CD4-positive, alpha-beta T cell treated with Interleukin-4 for 1 hour (primary cell): ENCODE results near the gene ELFN1.
A peak's percentile ranks its signal among the peaks of the same experiment; 100 is the strongest.

Source experiments
- DNase-seq, 2 donors: peaks; one replicate each; pipeline ENCODE4 v3.0.0-alpha.2; 2020 to 2022

ELFN1 gene

GRCh38 chr7:1696671-1697498 lies 26.8 kb downstream of the ELFN1 start:
- DNase-seq: no peak

DNA sequence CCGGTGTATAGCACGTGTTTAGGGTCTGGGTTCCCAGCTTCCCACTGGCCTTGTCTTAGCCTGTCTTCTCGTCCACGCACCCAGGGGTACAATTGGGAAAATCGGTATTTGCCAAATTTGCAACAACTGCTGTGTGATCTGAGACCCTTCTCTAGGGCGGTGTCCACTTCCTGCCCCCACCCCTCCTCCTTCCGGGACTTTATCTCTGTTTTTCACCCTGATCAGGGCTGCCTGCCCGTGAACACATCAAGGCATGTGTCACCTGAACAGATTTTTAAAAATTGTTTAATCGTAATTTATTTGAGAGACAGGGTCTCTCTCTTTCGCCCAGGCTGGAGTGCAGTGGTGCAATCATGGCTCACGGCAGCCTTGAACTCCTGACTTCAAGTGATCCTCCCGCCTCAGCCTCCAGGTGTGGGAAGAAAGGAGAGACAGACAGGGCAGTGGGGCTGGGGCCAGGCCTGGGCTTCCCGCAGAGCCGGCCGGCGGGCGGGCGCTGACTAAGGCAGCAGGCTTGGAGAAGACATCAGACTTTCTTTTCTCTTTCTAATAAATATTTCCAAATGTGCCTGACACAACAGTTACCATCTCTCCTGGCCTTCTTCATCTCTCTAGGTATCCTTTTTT lies 27.5 kb downstream of the ELFN1 start:
- DNase-seq: no peak

GRCh38 chr7:1698201-1698600 lies 28.1 kb downstream of the ELFN1 start:
- DNase-seq: no peak

GRCh38 chr7:1698951-1699350 lies 28.9 kb downstream of the ELFN1 start:
- DNase-seq: no peak

DNA sequence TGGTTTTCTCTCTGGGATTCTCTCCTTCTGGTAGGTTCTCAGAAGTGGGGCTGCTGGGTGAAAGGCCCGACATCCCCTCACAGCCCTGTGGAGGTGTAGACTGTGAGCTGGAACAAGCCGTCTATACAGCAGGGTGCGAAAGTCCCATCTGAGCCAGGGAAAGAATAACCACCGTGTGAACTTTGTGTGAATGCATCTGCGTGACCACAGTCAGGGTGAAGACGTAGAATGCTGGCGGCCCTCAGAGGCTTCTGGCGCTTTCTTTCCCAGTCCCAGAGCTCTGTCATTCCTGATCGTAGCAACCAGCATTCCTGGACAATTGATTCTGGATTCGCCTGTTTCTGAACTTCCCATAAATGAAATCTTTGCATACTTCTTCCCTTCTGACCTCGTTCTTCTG lies 30.0 kb downstream of the ELFN1 start:
- no peak for DNase-seq

GRCh38 chr7:1700536-1701333 lies 30.7 kb downstream of the ELFN1 start:
- no peak for DNase-seq

DNA sequence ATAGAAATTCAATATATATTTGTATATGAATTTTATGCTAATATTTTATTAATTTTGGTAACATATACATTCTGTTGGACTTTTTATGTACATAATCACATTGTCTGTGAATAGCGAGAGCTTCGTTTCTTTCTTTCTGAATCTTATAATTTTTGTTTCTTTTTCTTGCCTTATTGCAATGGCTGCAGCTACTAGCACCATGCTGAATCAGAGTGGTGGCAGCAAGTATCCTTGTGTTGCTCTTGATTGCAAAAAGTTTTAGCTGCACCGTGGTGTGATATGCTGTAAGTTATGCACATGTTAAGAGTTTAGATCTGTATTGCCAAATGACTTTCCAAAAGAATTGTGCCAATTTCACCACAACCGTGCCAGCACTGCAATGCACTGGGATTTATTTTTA lies 32.6 kb downstream of the ELFN1 start:
- DNase-seq: no peak

DNA sequence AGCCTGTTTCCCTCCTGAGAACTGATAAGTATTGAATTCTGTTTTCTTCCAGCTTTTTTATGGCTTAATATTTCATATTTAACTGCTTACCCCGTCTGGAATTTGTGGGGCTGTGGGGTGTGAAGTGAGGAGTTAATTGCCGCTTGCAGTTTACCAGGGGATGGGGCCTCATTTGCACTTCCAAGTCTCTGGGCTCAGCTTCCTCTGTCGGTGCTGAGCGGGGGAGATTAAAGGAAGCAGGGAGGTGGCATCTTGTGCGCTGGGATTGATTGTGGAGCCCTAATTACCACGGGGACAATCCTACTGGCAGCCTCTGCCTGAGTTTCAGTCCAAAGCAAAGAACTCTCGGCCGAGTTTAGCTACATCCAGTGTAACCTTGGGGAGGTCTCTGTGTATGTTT lies 33.4 kb downstream of the ELFN1 start:
- no peak for DNase-seq

DNA sequence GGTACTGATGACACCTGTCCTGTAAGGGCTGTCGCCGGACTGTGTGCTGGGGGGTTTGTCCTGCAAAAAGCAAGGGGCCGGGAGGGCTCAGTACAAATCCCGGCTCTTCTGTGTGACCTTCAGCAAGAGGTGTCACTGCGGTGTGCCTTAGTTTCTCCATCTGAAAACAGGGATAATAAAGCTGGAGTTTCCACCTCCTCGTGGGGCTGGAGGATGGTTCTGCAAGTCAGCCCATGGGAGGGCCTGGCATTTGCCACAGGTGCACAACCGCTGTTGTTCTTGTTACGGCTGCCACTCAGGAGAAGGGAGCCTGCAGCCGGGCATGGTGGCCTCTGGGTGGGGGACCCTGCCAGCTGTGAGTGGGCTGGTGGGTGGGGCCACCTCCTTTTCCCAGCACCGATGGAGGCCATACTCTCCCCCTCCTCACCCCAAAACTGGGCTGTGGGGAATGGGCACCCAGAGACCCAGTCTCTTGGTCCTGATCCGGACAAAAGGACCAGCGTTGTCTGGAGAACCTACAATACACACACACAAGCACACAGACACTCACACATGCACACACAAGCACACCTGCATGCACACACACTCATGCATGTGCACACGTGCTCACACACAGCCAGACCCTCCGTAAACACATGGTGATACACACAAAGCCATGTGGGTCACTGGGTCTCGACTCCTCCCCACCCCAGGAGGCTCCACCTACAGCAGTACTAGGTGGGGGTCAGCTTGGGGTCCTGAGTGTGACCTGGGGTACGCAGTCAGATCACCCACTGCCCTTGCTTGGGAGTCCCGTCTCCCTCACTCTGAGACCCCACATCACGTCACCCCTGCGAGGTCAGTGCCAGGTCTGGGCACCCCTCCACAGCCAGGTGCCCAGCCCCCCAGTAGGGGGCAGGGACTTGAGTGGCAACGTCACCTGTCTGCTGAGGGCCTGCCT lies 34.1 kb downstream of the ELFN1 start:
- DNase-seq: no peak

- no peak for DNase-seq
Measured at GRCh38 chr7:1704811-1705738, 35.0 kb downstream of the ELFN1 start.

- no peak for DNase-seq
Measured at GRCh38 chr7:1705856-1706255, 35.8 kb downstream of the ELFN1 start.

DNA sequence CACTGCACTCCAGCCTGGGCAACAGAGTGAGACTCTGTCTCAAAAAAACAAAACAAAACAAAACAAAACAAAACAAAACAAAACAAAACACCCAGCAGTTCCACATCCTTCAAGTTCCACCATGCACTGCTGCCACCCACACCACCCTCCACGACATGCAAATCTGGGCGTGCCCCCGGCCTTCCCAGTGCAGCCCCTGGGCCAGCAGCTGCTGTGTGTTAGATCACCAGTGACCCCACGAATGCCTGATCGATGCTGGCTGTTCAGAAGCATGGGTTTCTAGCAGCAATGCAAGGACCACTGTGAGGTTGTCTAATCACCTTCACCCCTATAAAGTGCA lies 36.3 kb downstream of the ELFN1 start:
- DNase-seq: no peak

GRCh38 chr7:1706721-1707613 lies 36.9 kb downstream of the ELFN1 start:
- no peak for DNase-seq

DNA sequence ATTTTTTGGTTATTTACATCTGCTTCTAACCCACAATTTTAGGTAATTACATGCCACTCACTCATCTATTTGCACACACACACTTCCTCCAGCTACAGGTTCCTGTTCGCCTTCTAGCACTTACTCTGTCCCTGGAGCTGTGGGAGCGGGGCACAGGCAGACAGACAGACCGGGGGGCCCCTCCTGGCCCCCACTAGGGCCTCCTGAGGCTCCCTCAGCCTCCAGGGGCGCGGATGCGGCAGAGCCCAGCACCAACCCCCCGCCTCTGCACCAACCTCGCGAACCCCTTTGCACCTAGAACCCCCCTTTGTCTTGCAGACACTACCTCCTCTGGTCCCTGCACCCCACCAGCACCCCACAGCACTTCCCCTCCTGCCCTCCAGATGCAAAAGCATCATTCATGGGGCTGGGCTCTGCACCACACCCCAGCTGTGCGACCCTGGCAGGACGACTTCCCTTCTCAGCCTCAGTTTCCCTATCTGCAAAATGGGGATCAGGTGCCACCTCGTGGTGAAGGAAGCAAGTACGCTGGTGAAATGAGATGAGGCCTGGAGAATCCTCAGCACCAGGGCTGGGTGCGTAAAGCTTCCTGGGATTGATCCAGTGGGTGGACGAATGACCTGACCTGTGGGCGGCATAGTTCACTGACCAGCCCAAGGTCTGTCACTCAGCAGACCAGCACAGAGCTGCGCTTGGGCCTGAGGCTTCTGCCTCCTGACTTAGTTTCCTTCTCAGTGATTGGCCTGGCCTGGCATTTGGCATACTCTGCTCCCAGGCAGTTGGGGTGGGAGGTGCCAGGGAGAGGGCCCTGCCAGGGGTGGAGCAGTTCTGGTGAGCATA lies 37.9 kb downstream of the ELFN1 start:
- DNase-seq: no peak

DNA sequence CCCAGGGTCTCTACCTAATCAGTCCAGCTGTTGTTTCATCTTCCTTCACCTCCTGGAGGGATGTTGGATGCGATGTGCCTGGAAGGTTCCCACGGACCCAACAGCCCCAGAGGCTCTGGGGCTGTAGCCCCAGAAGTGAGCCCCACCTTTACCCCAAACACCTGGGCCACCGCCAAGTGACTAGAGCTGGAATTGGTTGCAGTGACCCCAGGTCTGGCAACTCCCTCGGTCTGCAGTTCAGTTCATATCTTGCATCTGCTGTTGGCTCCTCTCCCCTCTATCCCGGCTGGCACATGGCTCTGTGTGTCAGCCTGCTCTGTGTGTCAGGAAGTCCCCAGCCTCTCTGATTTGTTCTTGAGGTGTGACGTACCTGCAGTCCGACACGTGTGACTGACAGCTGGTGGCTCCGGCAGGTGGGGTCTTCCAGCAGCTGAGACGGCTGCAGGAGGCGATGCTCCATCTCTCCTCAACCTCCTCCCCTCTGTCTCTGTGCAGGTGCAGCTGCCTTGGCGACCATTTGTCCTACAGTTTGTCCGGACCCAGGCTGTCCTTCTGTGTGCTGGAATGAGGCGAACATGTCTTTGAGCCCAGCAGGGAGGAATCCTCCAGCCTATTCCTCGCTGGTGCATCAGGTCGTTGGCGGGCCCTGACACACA lies 38.6 kb downstream of the ELFN1 start:
- DNase-seq: no peak

DNA sequence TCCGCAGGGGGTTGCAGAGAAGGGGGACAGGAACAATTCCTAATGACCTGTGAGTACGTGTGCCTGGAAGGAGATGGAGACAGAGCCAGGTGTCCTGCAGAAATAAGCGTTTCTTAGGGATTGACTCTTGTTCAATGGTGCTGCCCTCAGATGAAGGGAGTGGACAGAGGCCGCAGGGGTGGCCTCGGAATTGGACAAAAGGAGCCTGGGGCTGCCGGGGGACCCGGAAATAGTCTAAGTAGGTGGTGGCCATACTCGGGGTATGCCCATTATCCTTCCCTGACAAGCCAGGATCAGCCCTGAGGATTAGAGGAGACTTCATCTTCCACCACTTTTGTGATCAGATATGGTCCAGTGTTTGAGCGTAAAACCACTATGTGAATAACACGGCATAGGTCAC lies 39.2 kb downstream of the ELFN1 start:
- no peak for DNase-seq

- DNase-seq: peak in 1 of 2 donors; percentile 4
Measured at GRCh38 chr7:1709900-1710299, 39.8 kb downstream of the ELFN1 start.

- no peak for DNase-seq
Measured at GRCh38 chr7:1710936-1711335, 40.9 kb downstream of the ELFN1 start.

GRCh38 chr7:1712907-1713501 lies 42.9 kb downstream of the ELFN1 start:
- DNase-seq: no peak
